Naive thymus-derived CD4-positive, alpha-beta T cell (primary cell): ENCODE data around the gene STK17A. TPM values are rescaled to one million over a fixed set of nuclear protein-coding genes. Genes with fewer than 3 reads are reported as not detected.

Experiments
- ATAC-seq: fragments of 150-1000 bp; cut with Tn5 transposase; 2 replicates; pipeline ENCODE4 v1.10.0; 2021; ENCODE audit warnings: mild to moderate bottlenecking, moderate library complexity
- CTCF ChIA-PET: fragments of 350-600 bp; sonication (Branson Sonifier 250); formaldehyde crosslinking; loops from one replicate; lab custom pipeline; 2021; ENCODE audit warnings: antibody characterized with exemption; lab: Charles Lee
- POLR2A ChIA-PET: fragments of 350-600 bp; sonication (Branson Sonifier 250); formaldehyde crosslinking; loops from one replicate; lab custom pipeline; 2021; ENCODE audit warnings: antibody characterized with exemption, inconsistent platforms; lab: Charles Lee
- DNase-seq, 9 donors: peaks; one replicate each; pipeline versions ENCODE4 v3.0.0 to v3.0.0-alpha.2; 2020 to 2022; ENCODE audit warnings: mixed read lengths in 1 of 9
- H3K27ac ChIP-seq: one replicate; pipeline ENCODE4 v1.7.0; 2013; ENCODE audit warnings: mild to moderate bottlenecking, low read depth, low read length, moderate library complexity
- H3K27me3 ChIP-seq, 2 donors: one replicate each; pipeline ENCODE4 v1.7.0; 2013; ENCODE audit warnings: low read length in 2 of 2, mild to moderate bottlenecking in 2 of 2, moderate library complexity in 2 of 2; ENCODE audit not compliant: control insufficient read depth in 2 of 2, insufficient read depth in 2 of 2
- H3K36me3 ChIP-seq, 3 experiments: 1 replicate in 2 of 3; 2 replicates in 1 of 3; pipeline ENCODE4 v1.7.0; 2013; ENCODE audit warnings: low read length in 3 of 3, mild to moderate bottlenecking in 3 of 3, moderate library complexity in 1 of 3; ENCODE audit not compliant: insufficient read depth in 3 of 3, control insufficient read depth in 2 of 3
- H3K4me1 ChIP-seq, 2 donors: one replicate each; pipeline ENCODE4 v1.7.0; 2013; ENCODE audit warnings: low read length in 2 of 2, mild to moderate bottlenecking in 2 of 2, moderate library complexity in 1 of 2; ENCODE audit not compliant: control insufficient read depth in 2 of 2, insufficient read depth in 2 of 2
- H3K4me3 ChIP-seq: 2 replicates; pipeline ENCODE4 v1.7.0; 2013; ENCODE audit warnings: mild to moderate bottlenecking, low read length
- H3K9me3 ChIP-seq, 3 experiments: 1 replicate in 2 of 3; 2 replicates in 1 of 3; pipeline ENCODE4 v1.7.0; 2013; ENCODE audit warnings: low read length in 3 of 3; ENCODE audit not compliant: control insufficient read depth in 2 of 3
- H3K27ac Mint-ChIP-seq, 9 donors: one replicate each; pipeline ENCODE4 v1.8.0; 2020 to 2022; ENCODE audit warnings: mixed read lengths in 9 of 9, mild to moderate bottlenecking in 8 of 9, moderate library complexity in 5 of 9, inconsistent platforms in 2 of 9
- H3K27me3 Mint-ChIP-seq, 5 donors: one replicate each; pipeline ENCODE4 v1.8.0; 2021 to 2022; ENCODE audit warnings: mixed read lengths in 5 of 5, mild to moderate bottlenecking in 1 of 5
- H3K36me3 Mint-ChIP-seq, 5 donors: one replicate each; pipeline ENCODE4 v1.8.0; 2020 to 2022; ENCODE audit warnings: mixed read lengths in 5 of 5, mild to moderate bottlenecking in 3 of 5, inconsistent platforms in 1 of 5
- H3K4me1 Mint-ChIP-seq, 7 donors: one replicate each; pipeline ENCODE4 v1.8.0; 2020 to 2022; ENCODE audit warnings: mixed read lengths in 7 of 7, mild to moderate bottlenecking in 3 of 7, inconsistent platforms in 1 of 7
- H3K4me3 Mint-ChIP-seq, 10 donors: one replicate each; pipeline ENCODE4 v1.8.0; 2020 to 2022; ENCODE audit warnings: mild to moderate bottlenecking in 10 of 10, mixed read lengths in 10 of 10, moderate library complexity in 6 of 10, inconsistent platforms in 2 of 10
- H3K9me3 Mint-ChIP-seq, 11 donors: one replicate each; pipeline ENCODE4 v1.8.0; 2020 to 2022; ENCODE audit warnings: mixed read lengths in 11 of 11, mild to moderate bottlenecking in 4 of 11, inconsistent platforms in 1 of 11, moderate library complexity in 1 of 11
- intact Hi-C, 2 donors: fragments of 100-400 bp; cut with micrococcal nuclease; formaldehyde crosslinking; loops; one replicate each; pipeline ENCODE4 v1.15.1; 2023
- polyA plus RNA-seq, 2 donors: library from polyadenylated mRNA; unstranded; fragments of 300-500 nt; fragmentation: Illumina TruSeq; gene quantifications; one replicate each; pipeline ENCODE4 v1.2.3, GENCODE V29; 2021
- total RNA-seq, 6 experiments: library from RNA in 5 of 6; stranded (reverse) in 5 of 6; gene quantifications; 1 replicate in 5 of 6; 2 replicates in 1 of 6; pipeline ENCODE4 v1.2.3 and lab custom pipeline; 2021 to 2026

Gene STK17A
- total RNA-seq (100 to 1,000 TPM in 2 of 5 experiments, 10 to 100 TPM in 3; 71.3 to 132 (median 95.8) TPM), polyA plus RNA-seq (100 to 1,000 TPM; 199 to 292 TPM), total RNA-seq (lab: John Stamatoyannopoulos, UW) (202 reads per million, percentile 93 among the genes with 10 or more reads in this experiment)

DNA sequence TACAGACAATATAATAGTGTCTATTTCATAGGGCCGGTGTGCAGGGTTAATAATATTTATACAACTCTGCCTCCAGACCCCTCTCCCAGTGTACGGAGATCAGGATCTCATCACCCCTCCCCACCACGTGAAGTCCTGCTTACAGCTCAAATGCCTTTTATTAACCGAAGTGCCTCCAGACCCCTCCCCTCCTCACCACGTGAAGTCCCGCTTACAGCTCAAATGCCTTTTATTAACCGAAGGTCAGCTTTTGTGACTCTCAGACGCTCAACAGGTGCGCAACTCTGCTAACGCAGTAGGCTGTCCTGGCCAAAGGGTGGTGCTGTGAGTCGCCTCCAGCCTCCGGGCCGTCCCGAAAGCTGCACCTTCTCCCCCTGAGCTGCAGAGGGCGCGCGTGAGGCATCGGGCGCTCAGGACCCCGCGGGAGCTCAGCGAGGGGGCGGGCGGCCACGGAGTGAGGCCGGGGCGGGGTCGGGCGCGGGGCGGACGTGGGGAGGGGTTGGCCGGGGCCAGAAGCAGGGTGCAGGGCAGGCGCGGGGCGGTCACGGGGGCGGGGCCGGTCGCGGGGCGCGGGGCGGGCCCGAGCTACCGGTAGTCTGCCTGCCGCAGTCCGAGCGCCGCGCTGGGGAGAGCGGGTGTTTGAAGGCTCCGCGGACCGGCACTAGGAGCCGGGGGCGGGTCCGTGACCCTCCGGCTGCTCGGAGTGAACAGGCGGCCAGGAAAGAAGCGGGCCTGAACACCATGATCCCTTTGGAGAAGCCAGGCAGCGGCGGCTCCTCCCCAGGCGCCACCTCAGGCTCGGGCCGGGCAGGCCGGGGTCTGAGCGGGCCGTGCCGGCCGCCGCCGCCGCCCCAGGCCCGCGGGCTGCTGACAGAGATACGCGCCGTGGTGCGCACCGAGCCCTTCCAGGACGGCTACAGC lies at the start of gene STK17A:
Gene STK17A (plus strand): TSS at position 606 of the 921 bp plus-strand sequence. CDS start 136 bp downstream, at position 742.
- Mint-ChIP-seq H3K4me1 (peaks cover 10 to 33% (median 13%) of the 10 kb centered on the region in 7 donors), H3K27me3 (peaks cover 0 to 22% (median 6%) of the 10 kb centered on the region in 5 donors), H3K9me3 (peaks cover 0 to 6% (median 0%) of the 10 kb centered on the region in 11 donors), H3K4me3 (peak within 1 kb of the TSS; percentile 96 to 100 (median 98)), H3K36me3 (peaks cover 0 to 14% (median 0%) of the 10 kb centered on the region in 5 donors), H3K27ac (peak within 1 kb of the TSS; percentile 89 to 100 (median 95))
- Histone ChIP-seq H3K27ac (peak within 1 kb of the TSS; percentile 96), H3K4me1 (peaks cover 8 to 10% of the 10 kb centered on the region in 2 donors), H3K9me3 (no peaks in the 10 kb centered on the region), H3K27me3 (no peaks in the 10 kb centered on the region), H3K36me3 (peaks cover 0 to 4% (median 0%) of the 10 kb centered on the region in 3 experiments), H3K4me3 (peak within 1 kb of the TSS; percentile 79)
- POLR2A ChIA-PET, result interaction anchor here (0.6 to 7.8 kb wide), 40 partner anchors 9 to 650 kb away, joined by 3 to 185 read pairs (median 4); partner anchors contain the start of genes BLVRA, COA1, MRPL32 and PSMA2
- ATAC-seq, result peak; percentile 93
- intact Hi-C loops, result loop anchor here (1.0 to 5.0 kb wide), 15 partner anchors 9 to 650 kb away; partner anchors contain the start of genes COA1 (in 2 of the 2), MRPL32 (in 2 of the 2), PSMA2 (in 2 of the 2) and UBE2D4 (in 2 of the 2)
- DNase-seq, result peak; percentile 91 to 100 (median 95)
- CTCF ChIA-PET, result interaction anchor here (0.6 to 10.6 kb wide), 61 partner anchors 9 to 653 kb away, joined by 3 to 440 read pairs (median 5); partner anchors contain the start of genes COA1, MRPL32 and PSMA2

DNA sequence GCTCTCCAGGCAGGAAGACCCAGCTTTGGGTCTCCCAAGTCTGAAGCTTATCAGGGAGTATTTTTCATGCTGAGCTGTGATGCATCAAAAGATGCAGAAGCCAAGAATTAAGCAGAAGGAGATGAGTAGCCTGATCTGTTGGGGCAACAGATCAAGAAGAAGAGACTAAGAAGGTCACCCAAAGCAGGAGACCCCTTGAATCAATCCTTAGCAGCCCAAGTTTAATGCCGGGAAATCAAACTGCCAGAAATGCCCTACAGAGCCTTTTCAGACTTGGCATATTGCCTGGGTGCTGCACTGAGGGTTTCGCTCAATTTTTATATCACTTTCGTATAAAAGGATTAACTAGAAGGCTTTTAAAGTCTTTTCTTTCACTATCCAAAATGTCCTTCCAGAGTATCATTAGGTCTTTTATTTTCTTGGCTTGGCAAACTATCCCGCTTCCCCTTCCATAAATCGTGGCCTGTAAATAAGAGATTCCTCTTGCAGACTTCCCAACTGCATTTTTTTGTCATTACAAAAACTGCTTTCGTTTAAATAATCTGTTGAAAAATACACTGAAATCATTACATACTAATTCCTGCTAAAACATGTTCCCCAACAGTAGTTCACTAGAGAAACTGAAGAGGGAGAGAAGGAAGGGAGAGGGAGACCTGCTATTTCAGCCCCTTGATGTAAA lies 49.0 kb upstream of the STK17A start:
- intact Hi-C loops, result no loop called here
- no peak overlapping the region for H3K4me3 Mint-ChIP-seq
- no peak overlapping the region for H3K27ac Mint-ChIP-seq
- Histone ChIP-seq H3K4me3 (no peak overlapping the region), H3K27me3 (no peaks in the 10 kb centered on the region), H3K27ac (no peak overlapping the region), H3K36me3 (no peaks in the 10 kb centered on the region), H3K4me1 (no peaks in the 10 kb centered on the region), H3K9me3 (no peaks in the 10 kb centered on the region)
- ChIA-PET POLR2A (no interaction called here), CTCF (no interaction called here)
- no peaks in the 10 kb centered on the region for H3K9me3 Mint-ChIP-seq
- ATAC-seq (no peak), DNase-seq (no peak)
- H3K36me3 Mint-ChIP-seq, result peaks cover 0 to 1% (median 0%) of the 10 kb centered on the region in 5 donors
- no peaks in the 10 kb centered on the region for H3K4me1 Mint-ChIP-seq
- H3K27me3 Mint-ChIP-seq, result peaks cover 0 to 4% (median 0%) of the 10 kb centered on the region in 5 donors

DNA sequence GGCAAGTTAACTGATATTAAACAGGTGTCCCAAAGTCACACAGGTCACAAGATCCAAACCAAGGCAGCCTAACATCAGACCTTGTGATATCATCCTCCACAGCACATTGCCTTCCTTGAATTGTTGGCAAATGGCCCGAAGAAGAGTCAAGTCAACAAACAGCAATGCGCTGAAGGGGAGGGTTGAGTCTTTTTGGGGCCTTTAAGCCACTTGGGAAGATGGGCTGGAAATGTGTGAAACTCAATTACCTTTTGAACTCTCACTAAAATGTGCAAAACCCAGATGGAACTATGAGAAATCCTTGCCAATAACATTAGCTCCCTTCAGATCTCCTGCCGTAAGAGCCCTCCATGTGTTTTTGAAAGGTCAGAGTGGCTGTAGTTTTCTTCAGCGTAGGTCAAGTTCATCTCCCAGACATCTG lies 47.9 kb upstream of the STK17A start:
- H3K4me1 Mint-ChIP-seq, result no peaks in the 10 kb centered on the region

DNA sequence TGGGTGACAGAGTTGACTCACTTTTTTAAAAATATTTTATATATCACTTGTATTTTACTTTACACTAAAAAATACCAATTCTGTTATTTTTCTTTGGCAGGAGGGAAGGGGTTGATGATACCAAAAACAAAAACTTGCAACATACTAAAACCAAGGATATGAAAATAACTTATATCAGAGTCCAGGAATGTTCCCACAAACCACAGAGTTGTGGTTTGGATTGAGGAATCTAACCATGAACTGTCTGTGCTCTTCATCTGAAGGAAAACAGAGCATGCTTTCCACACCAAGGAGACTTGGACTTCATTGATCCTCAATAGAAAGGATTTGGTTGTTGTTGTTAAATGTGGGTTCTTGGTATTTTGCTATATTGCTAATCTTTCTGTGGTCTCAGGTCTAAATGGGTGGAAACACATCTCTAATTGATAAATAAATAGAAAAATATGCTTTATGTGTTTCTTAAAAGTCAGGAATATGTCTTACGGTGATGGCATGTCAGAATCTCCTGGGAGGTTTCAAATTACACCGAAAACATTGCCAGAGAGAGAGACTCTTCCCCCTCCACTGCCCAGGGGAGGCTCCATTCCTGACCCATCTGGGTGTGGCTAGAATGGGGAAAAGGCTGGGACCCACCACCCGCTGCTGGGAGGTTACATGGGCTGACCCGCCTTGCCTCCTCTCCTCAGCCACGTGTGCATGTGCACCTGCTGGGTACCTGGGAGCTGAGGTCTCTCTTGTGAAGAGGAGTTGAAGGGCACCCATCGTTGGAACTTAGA lies 46.9 kb upstream of the STK17A start:
- H3K4me3 Mint-ChIP-seq, result no peak overlapping the region
- ChIA-PET POLR2A (no interaction called here), CTCF (no interaction called here)
- H3K36me3 ChIP-seq, result no peaks in the 10 kb centered on the region
- H3K27ac Mint-ChIP-seq, result no peak overlapping the region
- no peak overlapping the region for H3K4me3 ChIP-seq
- DNase-seq (no peak), ATAC-seq (no peak)
- H3K27ac ChIP-seq, result no peak overlapping the region
- peaks cover 0 to 4% (median 0%) of the 10 kb centered on the region in 5 donors for H3K27me3 Mint-ChIP-seq
- intact Hi-C loops, result no loop called here
- no peaks in the 10 kb centered on the region for H3K27me3 ChIP-seq
- no peaks in the 10 kb centered on the region for H3K4me1 Mint-ChIP-seq
- no peaks in the 10 kb centered on the region for H3K4me1 ChIP-seq
- no peaks in the 10 kb centered on the region for H3K9me3 Mint-ChIP-seq
- no peaks in the 10 kb centered on the region for H3K9me3 ChIP-seq
- H3K36me3 Mint-ChIP-seq, result no peaks in the 10 kb centered on the region

More for the DNA sequence above, 47.9 kb upstream of the STK17A start:
- no peaks in the 10 kb centered on the region for H3K36me3 ChIP-seq
- H3K27ac ChIP-seq, result no peak overlapping the region
- POLR2A ChIA-PET, result no interaction called here
- no peak for DNase-seq
- no peak overlapping the region for H3K4me3 ChIP-seq
- no peaks in the 10 kb centered on the region for H3K9me3 ChIP-seq
- no peak for ATAC-seq
- H3K27me3 ChIP-seq, result no peaks in the 10 kb centered on the region
- Mint-ChIP-seq H3K27ac (no peak overlapping the region), H3K4me3 (no peak overlapping the region), H3K27me3 (peaks cover 0 to 4% (median 0%) of the 10 kb centered on the region in 5 donors), H3K36me3 (no peaks in the 10 kb centered on the region), H3K9me3 (no peaks in the 10 kb centered on the region)
- no peaks in the 10 kb centered on the region for H3K4me1 ChIP-seq
- CTCF ChIA-PET, result no interaction called here
- intact Hi-C loops, result no loop called here

DNA sequence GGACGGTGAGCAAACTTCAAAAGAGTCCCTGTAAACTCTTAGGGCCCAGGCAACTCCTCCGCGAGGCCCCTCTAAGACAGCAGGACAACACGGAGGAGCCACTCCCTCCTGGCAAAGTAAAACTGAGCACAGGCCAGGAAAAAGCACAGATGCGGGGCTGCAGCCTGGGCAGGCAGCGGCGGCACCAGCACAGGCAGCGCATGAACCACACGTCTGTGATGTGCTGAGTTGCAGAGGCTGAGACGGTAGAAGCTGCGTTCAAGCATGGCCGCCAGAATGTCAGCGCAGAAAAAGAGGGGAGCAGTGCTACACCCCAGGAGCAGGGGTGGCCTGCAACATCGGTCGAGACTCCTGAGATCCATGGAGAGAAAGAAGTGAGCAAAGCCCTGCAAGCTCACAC lies 46.1 kb upstream of the STK17A start:
- Histone ChIP-seq H3K4me1 (no peaks in the 10 kb centered on the region), H3K36me3 (no peaks in the 10 kb centered on the region), H3K9me3 (no peaks in the 10 kb centered on the region), H3K27me3 (no peaks in the 10 kb centered on the region), H3K27ac (no peak overlapping the region), H3K4me3 (no peak overlapping the region)
- no peak for ATAC-seq
- no peak for DNase-seq
- intact Hi-C loops, result no loop called here
- no peaks in the 10 kb centered on the region for H3K36me3 Mint-ChIP-seq
- ChIA-PET CTCF (no interaction called here), POLR2A (no interaction called here)
- no peak overlapping the region for H3K27ac Mint-ChIP-seq
- no peaks in the 10 kb centered on the region for H3K9me3 Mint-ChIP-seq
- peaks cover 0 to 7% (median 0%) of the 10 kb centered on the region in 5 donors for H3K27me3 Mint-ChIP-seq
- H3K4me1 Mint-ChIP-seq, result no peaks in the 10 kb centered on the region
- H3K4me3 Mint-ChIP-seq, result no peak overlapping the region
